SK-N-MC (cell line): ENCODE results near the gene ZNF846.

Source experiments
- DNase-seq: peaks from one replicate; pipeline ENCODE4 v3.0.0-alpha.2; 2011; ENCODE audit warnings: low read depth, low spot score
- H3K27ac ChIP-seq: fragments of 200-600 bp; sonication (generic); 2 replicates; pipeline ENCODE4 v1.5.1; 2016; ENCODE audit warnings: mixed run types
- H3K36me3 ChIP-seq: fragments of 200-600 bp; sonication (generic); 2 replicates; pipeline ENCODE4 v1.6.1; 2017; ENCODE audit warnings: antibody characterized with exemption, low read length, mixed read lengths; ENCODE audit not compliant: insufficient read depth
- H3K4me3 ChIP-seq: fragments of 200-600 bp; sonication (generic); 2 replicates; pipeline ENCODE4 v1.5.1; 2016
- H3K9ac ChIP-seq: fragments of 200-600 bp; sonication (generic); 2 replicates; pipeline ENCODE4 v1.8.0; 2017; ENCODE audit warnings: mixed run types, mixed read lengths; ENCODE audit not compliant: insufficient read length
- H3K9me3 ChIP-seq: fragments of 200-600 bp; sonication (generic); 2 replicates; pipeline ENCODE4 v1.6.1; 2017; ENCODE audit warnings: low read depth, mild to moderate bottlenecking, antibody characterized with exemption, low read length, moderate library complexity, mixed read lengths
- EZH2 ChIP-seq: fragments of 200-600 bp; sonication (generic); IDR thresholded peaks from one replicate; pipeline ENCODE4 v1.6.1; 2017; ENCODE audit warnings: antibody characterized with exemption
- FOXP2 ChIP-seq: optimal IDR thresholded peaks from 2 replicates; pipeline ENCODE3; 2011; ENCODE audit warnings: mild to moderate bottlenecking, moderate library complexity; ENCODE audit not compliant: insufficient read depth; ENCODE audit errors: extremely low read length, control extremely low read depth
- POLR2AphosphoS5 ChIP-seq: IDR thresholded peaks from 2 replicates; pipeline ENCODE4 v1.6.1; 2012; ENCODE audit warnings: mild to moderate bottlenecking, low read depth, low read length, borderline replicate concordance

The ZNF846 gene

GRCh38 chr19:9768175-9769112, at the start of gene ZNF846:
Gene ZNF846, minus strand, starts transcription at chr19:9768738. Its CDS starts 3,788 bp downstream, at chr19:9764950.
- Histone ChIP-seq H3K27ac (peak within 1 kb of the TSS; percentile 93), H3K9me3 (no peaks in the 10 kb centered on the region), H3K9ac (peak within 1 kb of the TSS; percentile 90), H3K4me3 (peak within 1 kb of the TSS; percentile 88), H3K36me3 (no peaks in the 10 kb centered on the region)
- peak; percentile 86 for DNase-seq
- peak; percentile 83 for TF ChIP-seq POLR2AphosphoS5
- no peak for TF ChIP-seq EZH2
- peak; percentile 54 for TF ChIP-seq FOXP2

- H3K9me3 ChIP-seq = no peaks in the 10 kb centered on the region
- peak overlapping the region; percentile 98 for H3K4me3 ChIP-seq
- H3K36me3 ChIP-seq = peaks cover 13% of the 10 kb centered on the region; the same call in 1 of the 2 replicates
- no peak overlapping the region for H3K27ac ChIP-seq
- H3K9ac ChIP-seq = peak overlapping the region; percentile 82
- DNase-seq = no peak
- no peak for TF ChIP-seq FOXP2
- no peak for TF ChIP-seq POLR2AphosphoS5
- TF ChIP-seq EZH2 = no peak
Measured at GRCh38 chr19:9818175-9818733, 49.7 kb upstream of the ZNF846 start.

GRCh38 chr19:9811139-9811538, 42.6 kb upstream of the ZNF846 start:
- Histone ChIP-seq H3K27ac (no peak overlapping the region), H3K9me3 (no peaks in the 10 kb centered on the region), H3K36me3 (peaks cover 18% of the 10 kb centered on the region), H3K9ac (no peak overlapping the region), H3K4me3 (no peak overlapping the region)
- TF ChIP-seq POLR2AphosphoS5 = no peak
- TF ChIP-seq FOXP2 = no peak
- no peak for TF ChIP-seq EZH2
- DNase-seq = no peak

GRCh38 chr19:9808855-9809824, 40.6 kb upstream of the ZNF846 start:
- no peak for TF ChIP-seq EZH2
- TF ChIP-seq POLR2AphosphoS5 = no peak
- no peak for TF ChIP-seq FOXP2
- Histone ChIP-seq H3K36me3 (peaks cover 12% of the 10 kb centered on the region), H3K9me3 (no peaks in the 10 kb centered on the region), H3K4me3 (no peak overlapping the region), H3K9ac (no peak overlapping the region), H3K27ac (no peak overlapping the region)
- no peak for DNase-seq

- Histone ChIP-seq H3K27ac (no peak overlapping the region), H3K4me3 (no peak overlapping the region), H3K9me3 (no peaks in the 10 kb centered on the region), H3K9ac (no peak overlapping the region), H3K36me3 (peaks cover 9% of the 10 kb centered on the region)
- TF ChIP-seq POLR2AphosphoS5 (no peak), FOXP2 (no peak), EZH2 (no peak)
- no peak for DNase-seq
Measured at GRCh38 chr19:9806803-9807202, 38.3 kb upstream of the ZNF846 start.

- DNase-seq = no peak
- TF ChIP-seq FOXP2 (no peak), POLR2AphosphoS5 (no peak), EZH2 (no peak)
- Histone ChIP-seq H3K4me3 (no peak overlapping the region), H3K9ac (no peak overlapping the region), H3K27ac (no peak overlapping the region), H3K36me3 (no peaks in the 10 kb centered on the region), H3K9me3 (no peaks in the 10 kb centered on the region)
Measured at GRCh38 chr19:9801976-9802375, 33.4 kb upstream of the ZNF846 start.

GRCh38 chr19:9799162-9799561, 30.6 kb upstream of the ZNF846 start:
- Histone ChIP-seq H3K27ac (no peak overlapping the region), H3K4me3 (no peak overlapping the region), H3K9me3 (no peaks in the 10 kb centered on the region), H3K36me3 (no peaks in the 10 kb centered on the region), H3K9ac (no peak overlapping the region)
- no peak for TF ChIP-seq POLR2AphosphoS5
- no peak for TF ChIP-seq EZH2
- DNase-seq = no peak

- no peak overlapping the region for H3K4me3 ChIP-seq
- no peak overlapping the region for H3K9ac ChIP-seq
- no peak for DNase-seq
- H3K27ac ChIP-seq = no peak overlapping the region
- no peaks in the 10 kb centered on the region for H3K36me3 ChIP-seq
- no peak for TF ChIP-seq POLR2AphosphoS5
- no peaks in the 10 kb centered on the region for H3K9me3 ChIP-seq
Measured at GRCh38 chr19:9797871-9798270, 29.3 kb upstream of the ZNF846 start.
